ENCODE measurements around the gene ULK4.

ULK4 gene

GRCh38 chr3:42002790-42003189 lies 40.9 kb upstream of the ULK4 start:
- H3K27me3 ChIP-seq (replicated peaks) = no peaks in the 10 kb centered on the region
- no peak for TF ChIP-seq CTCF (IDR thresholded peaks at IDR 0.05; ENCODE audit: low read depth, low read length, missing control alignments)
- H3K36me3 ChIP-seq (replicated peaks) = no peaks in the 10 kb centered on the region
- no peak for DNase-seq
- no peak overlapping the region for H3K27ac ChIP-seq
- in situ Hi-C loops (cut with HindIII; ENCODE audit: low pct_ligation_motif_present, low sequenced_read_pairs) = no loop called here
- H3K4me3 ChIP-seq (ENCODE audit: low read depth, low read length) = no peak overlapping the region

GRCh38 chr3:42001777-42002176 lies 39.9 kb upstream of the ULK4 start:
- no peak for DNase-seq
- Histone ChIP-seq H3K36me3 (replicated peaks) (no peaks in the 10 kb centered on the region), H3K27ac (no peak overlapping the region), H3K4me3 (ENCODE audit: low read depth, low read length) (no peak overlapping the region), H3K27me3 (replicated peaks) (no peaks in the 10 kb centered on the region)
- in situ Hi-C loops (cut with HindIII; ENCODE audit: low pct_ligation_motif_present, low sequenced_read_pairs) = no loop called here
- no peak for TF ChIP-seq CTCF (IDR thresholded peaks at IDR 0.05; ENCODE audit: low read depth, low read length, missing control alignments)

GRCh38 chr3:41999909-42000308 lies 38.0 kb upstream of the ULK4 start:
- H3K27me3 ChIP-seq (replicated peaks) = no peaks in the 10 kb centered on the region
- in situ Hi-C loops (cut with HindIII; ENCODE audit: low pct_ligation_motif_present, low sequenced_read_pairs) = no loop called here

DNA sequence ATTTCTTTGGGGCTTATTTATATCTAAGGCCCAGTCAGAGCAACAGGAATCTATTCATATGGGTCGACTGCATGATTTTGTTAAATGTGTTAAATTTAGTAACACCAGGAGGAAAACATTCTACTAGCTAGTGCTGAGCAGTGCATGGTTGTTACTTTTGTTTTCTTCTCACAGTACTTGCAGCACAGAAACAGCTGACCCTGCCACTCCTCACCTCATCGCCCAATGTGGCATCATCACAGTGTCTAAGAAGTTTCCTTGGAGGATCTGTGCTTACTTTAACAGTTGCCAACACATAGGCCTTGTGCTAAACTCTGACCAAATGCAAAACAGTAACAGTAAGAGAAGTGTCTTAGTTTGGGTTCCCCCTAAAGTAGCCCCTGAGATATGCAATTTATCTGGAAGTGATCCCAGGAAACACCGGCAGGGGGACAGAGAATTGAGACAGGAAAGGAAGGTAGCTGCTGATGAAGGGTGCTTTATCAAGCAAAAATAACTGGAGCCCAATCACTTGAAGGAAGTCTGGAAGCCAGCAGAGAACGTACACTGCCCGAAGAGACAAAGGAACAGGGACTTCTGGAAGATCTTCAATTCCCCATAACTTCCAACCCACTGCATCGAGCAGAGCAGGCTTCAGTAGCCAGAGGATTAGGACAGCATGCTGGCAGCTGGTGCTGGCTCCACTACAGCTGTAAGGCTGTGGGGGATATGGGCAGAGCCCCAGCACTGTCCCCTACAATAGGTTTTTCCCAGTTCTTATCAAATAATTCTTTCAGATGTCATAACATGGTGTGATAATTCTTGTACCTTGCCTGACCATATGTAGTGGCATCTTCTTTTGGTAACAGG lies 36.0 kb upstream of the ULK4 start:
- DNase-seq = no peak
- TF ChIP-seq CTCF (IDR thresholded peaks at IDR 0.05; ENCODE audit: low read depth, low read length, missing control alignments) = peak; percentile 74
- no peaks in the 10 kb centered on the region for H3K27me3 ChIP-seq (replicated peaks)
- H3K27ac ChIP-seq = no peak overlapping the region
- H3K4me3 ChIP-seq (ENCODE audit: low read depth, low read length) = no peak overlapping the region
- H3K36me3 ChIP-seq (replicated peaks) = no peaks in the 10 kb centered on the region
- in situ Hi-C loops (cut with HindIII; ENCODE audit: low pct_ligation_motif_present, low sequenced_read_pairs) = no loop called here

More at GRCh38 chr3:41999909-42000308, 38.0 kb upstream of the ULK4 start:
- no peak for TF ChIP-seq CTCF (IDR thresholded peaks at IDR 0.05; ENCODE audit: low read depth, low read length, missing control alignments)
- Histone ChIP-seq H3K4me3 (ENCODE audit: low read depth, low read length) (no peak overlapping the region), H3K36me3 (replicated peaks) (no peaks in the 10 kb centered on the region), H3K27ac (no peak overlapping the region)
- no peak for DNase-seq

GRCh38 chr3:41991437-41991836 lies 29.5 kb upstream of the ULK4 start:
- DNase-seq = no peak
- in situ Hi-C loops (cut with HindIII; ENCODE audit: low pct_ligation_motif_present, low sequenced_read_pairs) = no loop called here
- no peak for TF ChIP-seq CTCF (IDR thresholded peaks at IDR 0.05; ENCODE audit: low read depth, low read length, missing control alignments)

GRCh38 chr3:41989518-41989917 lies 27.6 kb upstream of the ULK4 start:
- no peak for TF ChIP-seq CTCF (IDR thresholded peaks at IDR 0.05; ENCODE audit: low read depth, low read length, missing control alignments)
- no peaks in the 10 kb centered on the region for H3K36me3 ChIP-seq (replicated peaks)
- H3K27me3 ChIP-seq (replicated peaks) = no peaks in the 10 kb centered on the region
- no peak for DNase-seq
- in situ Hi-C loops (cut with HindIII; ENCODE audit: low pct_ligation_motif_present, low sequenced_read_pairs) = no loop called here
- no peak overlapping the region for H3K27ac ChIP-seq
- no peak overlapping the region for H3K4me3 ChIP-seq (ENCODE audit: low read depth, low read length)

More at GRCh38 chr3:41991437-41991836, 29.5 kb upstream of the ULK4 start:
- Histone ChIP-seq H3K36me3 (replicated peaks) (no peaks in the 10 kb centered on the region), H3K27me3 (replicated peaks) (no peaks in the 10 kb centered on the region), H3K27ac (no peak overlapping the region), H3K4me3 (ENCODE audit: low read depth, low read length) (no peak overlapping the region)

All from brain microvascular endothelial cell (primary cell).